Activated CD4-positive, alpha-beta T cell treated with anti-CD3 and anti-CD28 coated beads for 24 hours (primary cell): ENCODE measurements around the gene GAS6.

Source experiments
- DNase-seq, 2 donors: peaks; one replicate each; pipeline ENCODE4 v3.0.0-alpha.2; 2020; ENCODE audit warnings: low read depth in 2 of 2

GAS6 gene

GRCh38 chr13:113774177-113775107 is 89.4 kb downstream of the GAS6 start:
- DNase-seq: no peak

GRCh38 chr13:113771709-113772331 is 92.1 kb downstream of the GAS6 start:
- DNase-seq: no peak

GRCh38 chr13:113770937-113771336 is 92.9 kb downstream of the GAS6 start:
- no peak for DNase-seq
